Measurements from ENCODE around the gene LAMC1.
"Not testable (repeated sequence)": the region's sequence is repeated elsewhere in the genome, so short reads cannot be mapped to it uniquely, and the experiment has no call there.

Gene LAMC1

GRCh38 chr1:183150032-183150431 lies 126.8 kb downstream of the LAMC1 start:
- DNase-seq (ENCODE audit: low spot score) = not testable (repeated sequence)

DNA sequence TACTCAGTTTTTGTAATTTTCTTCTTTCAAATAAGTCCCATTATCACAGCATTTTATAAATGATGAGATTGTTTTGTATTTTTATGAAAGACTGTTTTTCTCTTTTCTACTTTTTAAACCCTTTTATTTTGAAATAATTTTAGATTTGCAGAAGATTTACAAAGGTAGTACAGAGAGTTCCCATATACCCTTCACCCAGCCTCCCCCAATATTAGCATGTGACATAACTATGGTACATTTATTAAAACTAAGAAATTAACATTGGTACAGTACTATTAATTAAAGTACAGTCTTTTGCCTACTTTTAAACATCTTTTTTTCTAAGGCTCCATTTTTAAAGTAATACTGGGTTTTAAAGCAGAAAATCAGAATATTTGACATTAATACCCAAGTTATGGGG lies 127.2 kb downstream of the LAMC1 start:
- DNase-seq (ENCODE audit: low spot score) = no peak

DNA sequence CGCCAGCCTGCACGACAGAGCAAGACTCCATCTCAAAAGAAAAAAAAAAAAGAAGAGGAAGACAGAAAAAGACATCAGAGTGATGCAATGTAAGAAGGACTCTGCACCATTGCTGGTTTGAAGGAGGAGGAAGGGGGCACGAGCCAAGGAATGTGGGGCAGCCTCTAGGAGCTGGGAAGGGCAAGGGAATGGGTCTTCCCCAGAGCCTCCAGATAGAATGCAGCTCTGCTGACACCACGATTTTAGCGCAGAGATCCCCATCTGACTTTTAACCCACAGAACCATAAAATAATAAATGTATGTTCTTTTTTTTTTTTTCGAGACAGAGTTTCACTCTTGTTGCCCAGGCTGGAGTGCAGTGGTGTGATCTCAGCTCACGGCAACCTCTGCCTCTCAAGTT lies 129.0 kb downstream of the LAMC1 start:
- no peak for DNase-seq (ENCODE audit: low spot score)

GRCh38 chr1:183155939-183156338 lies 132.7 kb downstream of the LAMC1 start:
- no peak for DNase-seq (ENCODE audit: low spot score)

DNA sequence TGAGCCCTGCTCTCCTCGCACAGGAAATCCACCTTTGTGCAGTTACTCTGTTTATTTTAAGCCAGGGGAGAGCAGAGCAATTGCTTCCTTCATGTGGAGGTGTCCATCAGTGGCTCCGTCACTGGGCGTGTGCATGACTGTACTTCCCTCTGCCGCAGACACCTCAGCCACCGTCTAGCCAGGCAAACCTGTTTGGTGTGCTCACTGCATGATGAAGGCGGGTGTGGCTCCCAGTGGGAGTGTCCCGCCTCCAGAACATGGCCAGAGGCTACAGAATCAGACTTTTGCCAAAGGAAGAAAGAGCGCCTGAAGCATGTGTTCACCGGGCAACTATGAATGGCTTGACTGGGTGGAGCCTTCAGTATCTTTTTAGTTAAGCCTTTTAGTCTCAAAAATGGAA lies 136.7 kb downstream of the LAMC1 start:
- DNase-seq (ENCODE audit: low spot score) = no peak

GRCh38 chr1:183161391-183161790 lies 138.2 kb downstream of the LAMC1 start:
- DNase-seq (ENCODE audit: low spot score) = no peak

DNA sequence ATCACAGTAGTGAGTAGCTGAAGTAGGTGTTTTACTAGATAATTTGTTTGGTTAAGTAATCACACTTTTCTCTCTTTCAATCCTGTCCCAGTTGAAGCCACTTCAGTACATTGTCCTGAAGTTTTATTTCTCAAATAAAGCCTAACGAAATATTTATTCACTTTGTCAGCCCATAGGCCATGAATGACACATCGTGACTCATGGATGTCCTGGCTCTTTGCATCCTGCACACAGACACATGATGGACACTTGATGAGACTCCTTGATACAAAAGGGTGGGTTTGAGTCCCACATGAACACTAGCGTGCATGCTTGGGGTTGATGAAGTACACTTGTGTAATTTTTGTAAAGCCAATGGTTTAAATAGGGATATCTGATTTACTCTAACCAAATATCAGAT lies 140.1 kb downstream of the LAMC1 start:
- DNase-seq (ENCODE audit: low spot score) = no peak

DNA sequence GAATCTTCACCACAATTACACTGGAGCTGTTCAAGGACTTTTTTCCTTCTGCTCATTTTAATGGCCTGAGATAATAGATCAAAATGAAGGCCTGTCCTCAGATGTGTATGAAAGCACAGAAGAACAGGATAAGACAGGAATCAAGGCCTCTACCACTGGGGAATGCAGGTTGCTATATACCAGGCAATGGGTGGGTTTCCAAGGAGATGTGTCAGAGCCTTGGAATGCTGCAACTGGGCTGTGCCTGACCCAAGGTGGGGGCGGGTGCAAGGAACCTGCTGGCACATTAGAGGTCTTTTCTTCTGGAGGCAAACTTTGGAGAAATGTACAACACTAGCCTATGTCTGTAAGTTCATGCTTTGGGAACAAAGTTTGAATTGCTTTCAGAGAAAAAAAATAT lies 141.1 kb downstream of the LAMC1 start:
- no peak for DNase-seq (ENCODE audit: low spot score)

DNA sequence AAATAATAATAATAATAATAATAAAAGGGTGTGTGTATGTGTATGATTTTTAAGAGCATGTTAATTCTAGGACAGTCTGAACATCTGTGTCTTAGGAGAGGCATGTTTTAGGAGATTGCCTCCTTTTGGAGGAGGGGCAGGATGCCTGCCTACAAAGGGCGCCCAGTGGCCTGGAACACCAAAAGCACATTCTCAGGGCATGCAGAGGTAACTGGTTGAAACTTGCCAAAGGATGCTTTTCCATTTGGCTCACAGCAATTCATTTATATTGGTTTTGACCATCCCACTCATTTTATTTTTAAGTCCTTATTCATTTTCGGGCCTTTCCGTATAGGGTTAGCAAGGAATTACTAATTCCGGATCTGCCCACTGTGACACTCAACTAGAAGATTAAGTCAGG lies 141.7 kb downstream of the LAMC1 start:
- DNase-seq (ENCODE audit: low spot score) = no peak

DNA sequence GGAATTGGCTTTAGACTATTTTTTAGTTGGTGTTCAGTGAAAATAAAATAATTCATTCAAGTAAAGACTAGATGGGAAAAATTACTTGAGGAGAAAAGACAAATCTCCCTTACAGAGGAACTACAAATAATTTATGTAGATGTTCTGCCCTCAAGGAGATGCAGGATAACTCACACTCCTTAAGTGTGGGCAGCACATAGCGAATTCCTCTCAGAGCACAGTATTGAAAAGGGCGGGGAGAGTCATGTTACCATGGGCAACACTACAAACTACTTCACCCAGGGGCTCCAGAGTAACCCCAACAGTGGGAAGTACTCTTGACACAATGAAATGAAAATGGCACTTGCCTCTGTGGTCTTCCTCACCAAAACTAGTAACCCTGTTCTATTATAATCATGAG lies 142.2 kb downstream of the LAMC1 start:
- no peak for DNase-seq (ENCODE audit: low spot score)

DNA sequence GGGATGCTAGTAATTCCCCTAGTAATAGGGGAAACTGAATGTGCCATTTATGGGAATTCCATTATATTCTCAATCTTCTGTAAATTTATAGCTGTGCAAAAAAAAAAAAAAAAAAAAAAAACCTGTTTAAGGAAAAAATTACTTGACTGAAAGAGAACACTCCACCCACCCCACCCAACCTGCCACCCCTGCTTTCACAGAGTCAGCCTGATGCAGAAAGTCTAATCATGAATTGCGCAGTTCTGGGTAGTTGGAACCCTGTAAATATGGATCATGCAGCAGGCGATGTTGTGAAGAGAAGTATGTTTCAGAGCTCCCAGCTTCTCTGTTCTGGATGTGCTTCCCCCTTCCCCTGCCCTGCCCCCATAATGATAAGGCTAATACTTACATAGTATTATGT lies 143.2 kb downstream of the LAMC1 start:
- no peak for DNase-seq (ENCODE audit: low spot score)

GRCh38 chr1:183167676-183168075 lies 144.5 kb downstream of the LAMC1 start:
- no peak for DNase-seq (ENCODE audit: low spot score)

GRCh38 chr1:183168308-183168707 lies 145.1 kb downstream of the LAMC1 start:
- DNase-seq (ENCODE audit: low spot score) = no peak

DNA sequence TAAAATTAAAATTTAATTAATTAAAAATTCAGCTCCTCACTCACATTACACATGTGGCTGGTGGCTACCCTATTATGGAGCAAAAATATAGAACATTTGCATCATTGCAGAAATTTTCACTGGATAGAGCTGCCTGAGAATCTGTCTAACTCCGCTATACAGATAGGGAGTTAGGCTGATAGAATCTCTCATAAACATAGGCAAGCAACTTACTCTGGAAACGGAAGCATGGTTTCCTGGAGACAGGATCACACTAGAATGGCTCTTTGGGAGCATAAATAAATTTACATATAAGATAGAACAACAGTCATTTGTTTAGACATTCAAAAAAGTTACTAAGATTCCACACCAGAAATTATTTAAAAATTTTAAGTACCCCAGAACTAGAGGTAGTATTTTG lies 150.6 kb downstream of the LAMC1 start:
- DNase-seq (ENCODE audit: low spot score) = no peak

DNA sequence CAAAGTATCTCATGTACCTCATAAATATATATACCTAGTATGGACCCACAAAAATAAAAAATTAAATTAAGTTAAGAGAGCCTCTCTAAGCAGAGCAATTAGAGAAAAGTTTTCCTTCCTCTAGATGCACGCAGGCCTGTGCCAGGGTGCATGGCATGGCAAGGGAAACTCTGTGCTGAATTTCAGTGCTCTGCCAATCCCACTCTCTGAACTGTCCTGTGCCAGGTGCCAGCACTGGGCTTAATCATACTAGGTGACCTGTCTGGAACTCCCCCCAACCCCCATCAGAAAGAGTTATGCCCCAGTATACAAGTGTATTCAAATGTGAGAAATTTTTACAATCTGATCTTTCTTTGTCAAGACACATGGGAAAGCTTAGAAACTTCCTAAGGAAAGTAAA lies 152.4 kb downstream of the LAMC1 start:
- no peak for DNase-seq (ENCODE audit: low spot score)

DNA sequence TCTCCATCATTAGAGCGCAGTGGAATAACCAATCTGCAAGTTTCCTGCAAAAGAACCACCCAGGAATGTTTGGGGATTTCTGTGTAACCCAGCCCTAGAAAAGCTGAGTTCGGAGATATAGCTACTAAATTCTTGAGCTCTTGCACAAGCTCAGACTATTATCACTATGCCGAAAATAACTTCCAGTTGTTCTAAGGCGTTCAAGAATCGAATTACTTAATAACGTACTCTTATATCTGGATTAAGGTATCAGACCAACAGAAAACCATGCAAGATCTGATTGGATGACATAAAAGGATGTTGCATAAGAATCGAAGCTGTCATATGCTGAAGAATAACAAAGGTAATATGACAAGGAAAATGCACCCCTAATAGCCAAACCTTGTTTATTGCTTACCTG lies 155.3 kb downstream of the LAMC1 start:
- DNase-seq (ENCODE audit: low spot score) = no peak

- DNase-seq (ENCODE audit: low spot score) = no peak
These were observed 155.8 kb downstream of the LAMC1 start for GRCh38 chr1:183179033-183179432.

DNA sequence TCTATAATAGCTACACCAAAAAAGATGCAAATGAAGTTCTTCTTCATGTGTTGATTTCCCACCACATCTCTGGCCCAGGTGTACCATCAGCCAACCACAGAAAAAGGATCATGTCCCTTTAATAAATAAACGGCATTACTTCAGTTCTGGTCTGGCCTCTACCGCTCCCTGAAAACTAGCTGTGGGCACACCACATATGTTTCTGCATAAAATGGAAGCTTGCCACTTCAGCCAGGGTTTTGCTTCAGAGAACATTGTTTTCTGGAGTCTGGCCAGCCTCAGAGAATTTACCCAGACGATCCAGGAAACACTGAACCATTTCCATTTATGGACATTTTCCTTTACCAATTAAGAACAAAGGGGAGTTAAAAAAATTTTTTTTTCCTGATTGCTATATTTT lies 157.0 kb downstream of the LAMC1 start:
- no peak for DNase-seq (ENCODE audit: low spot score)

DNA sequence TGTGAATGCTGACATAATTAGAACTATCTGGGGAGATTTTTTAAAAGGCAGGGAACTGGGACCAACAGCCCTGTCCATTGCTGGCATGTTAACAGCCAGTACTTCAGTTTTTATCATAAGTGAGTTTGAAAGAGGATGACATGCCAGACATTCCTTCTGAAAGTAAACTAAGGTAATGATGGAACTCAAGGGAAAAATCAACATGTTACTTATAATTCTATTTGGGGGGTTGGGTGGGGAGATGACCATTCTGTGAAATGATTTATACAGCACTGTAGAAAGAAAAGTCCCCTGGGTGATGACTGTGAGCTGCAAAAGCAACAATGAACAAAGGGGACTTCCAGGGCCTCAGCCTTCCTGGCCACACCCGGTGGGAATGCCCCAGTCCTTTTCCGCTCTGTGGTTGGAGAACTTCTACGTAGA lies 157.4 kb downstream of the LAMC1 start:
- DNase-seq (ENCODE audit: low spot score) = peak; percentile 48

- no peak for DNase-seq (ENCODE audit: low spot score)
These were observed 162.8 kb downstream of the LAMC1 start, which contains the start of gene LAMC2 for GRCh38 chr1:183185941-183186490. Gene LAMC2 (plus strand): TSS chr1:183186264. CDS start chr1:183186353, 89 bp downstream.

- no peak for DNase-seq (ENCODE audit: low spot score)
These were observed 163.6 kb downstream of the LAMC1 start for GRCh38 chr1:183186841-183187240.

- no peak for DNase-seq (ENCODE audit: low spot score)
These were observed 165.0 kb downstream of the LAMC1 start for GRCh38 chr1:183188240-183188639.

GRCh38 chr1:183191833-183192232 lies 168.6 kb downstream of the LAMC1 start:
- no peak for DNase-seq (ENCODE audit: low spot score)

- no peak for DNase-seq (ENCODE audit: low spot score)
These were observed 170.8 kb downstream of the LAMC1 start for GRCh38 chr1:183193963-183194525.
